Effector CD8-positive, alpha-beta T cell (primary cell): ENCODE data around the gene TRAPPC12.

ENCODE experiments used
- DNase-seq: peaks from one replicate; lab custom pipeline; 2025; lab: John Stamatoyannopoulos, UW

TRAPPC12 gene

GRCh38 chr2:3408781-3409180 lies 29.3 kb downstream of the TRAPPC12 start:
- DNase-seq = no peak

- DNase-seq = no peak
These were observed 30.2 kb downstream of the TRAPPC12 start for GRCh38 chr2:3409627-3410170.

- no peak for DNase-seq
These were observed 31.6 kb downstream of the TRAPPC12 start for GRCh38 chr2:3411103-3411502.

DNA sequence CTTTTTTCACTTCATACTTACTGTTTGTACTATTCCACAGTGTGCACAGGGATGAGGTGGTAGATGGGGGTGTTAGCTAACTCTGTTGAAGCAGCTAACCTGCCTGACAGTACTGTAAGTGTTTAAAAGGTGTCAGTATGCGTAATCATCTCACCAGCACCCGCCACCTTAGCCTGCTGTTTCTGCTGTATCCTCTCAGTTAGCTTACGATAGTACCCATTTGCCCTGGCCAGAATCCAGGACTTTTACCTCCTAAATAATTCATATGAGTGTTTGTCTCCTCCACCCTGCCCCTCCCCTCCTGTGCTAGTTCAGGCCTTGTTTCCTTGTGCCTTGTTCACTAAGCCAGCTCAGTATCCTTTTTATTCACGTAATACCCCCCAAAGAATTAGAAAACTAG lies 34.2 kb downstream of the TRAPPC12 start:
- DNase-seq = no peak

DNA sequence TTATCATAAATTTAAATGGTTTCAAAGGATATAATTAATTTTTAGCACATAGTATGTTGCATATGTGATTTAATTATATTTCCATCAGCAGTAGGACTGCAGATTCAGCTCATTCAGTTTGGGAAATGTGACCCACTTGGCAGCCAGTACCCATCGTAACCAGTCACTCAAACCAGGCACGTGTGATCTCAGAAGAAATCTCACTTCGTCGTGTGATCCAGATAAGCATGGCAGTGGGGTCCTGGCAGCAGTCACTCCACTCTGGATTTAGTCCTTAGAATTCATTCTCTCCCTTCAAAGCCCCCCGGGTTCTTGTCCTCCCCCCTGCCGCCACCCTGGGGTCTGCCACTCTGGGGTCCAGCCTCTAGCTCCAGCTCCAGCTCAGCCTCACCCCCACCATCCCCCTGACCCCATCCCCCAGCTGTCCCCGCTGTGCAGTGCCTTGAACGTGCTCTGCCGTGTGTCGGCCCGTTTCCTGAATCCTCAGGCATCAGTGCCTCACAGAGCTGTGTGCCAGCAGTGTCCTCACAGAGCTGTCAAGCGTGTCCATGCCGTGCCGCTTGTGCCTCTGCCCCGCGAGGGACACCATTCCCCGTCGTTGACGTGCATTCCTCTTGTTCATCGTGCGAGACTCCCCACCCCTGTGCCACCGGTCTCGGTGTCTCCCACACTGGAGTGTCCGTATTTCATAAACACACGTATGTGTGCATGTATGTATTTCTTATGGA lies 34.8 kb downstream of the TRAPPC12 start:
- no peak for DNase-seq

DNA sequence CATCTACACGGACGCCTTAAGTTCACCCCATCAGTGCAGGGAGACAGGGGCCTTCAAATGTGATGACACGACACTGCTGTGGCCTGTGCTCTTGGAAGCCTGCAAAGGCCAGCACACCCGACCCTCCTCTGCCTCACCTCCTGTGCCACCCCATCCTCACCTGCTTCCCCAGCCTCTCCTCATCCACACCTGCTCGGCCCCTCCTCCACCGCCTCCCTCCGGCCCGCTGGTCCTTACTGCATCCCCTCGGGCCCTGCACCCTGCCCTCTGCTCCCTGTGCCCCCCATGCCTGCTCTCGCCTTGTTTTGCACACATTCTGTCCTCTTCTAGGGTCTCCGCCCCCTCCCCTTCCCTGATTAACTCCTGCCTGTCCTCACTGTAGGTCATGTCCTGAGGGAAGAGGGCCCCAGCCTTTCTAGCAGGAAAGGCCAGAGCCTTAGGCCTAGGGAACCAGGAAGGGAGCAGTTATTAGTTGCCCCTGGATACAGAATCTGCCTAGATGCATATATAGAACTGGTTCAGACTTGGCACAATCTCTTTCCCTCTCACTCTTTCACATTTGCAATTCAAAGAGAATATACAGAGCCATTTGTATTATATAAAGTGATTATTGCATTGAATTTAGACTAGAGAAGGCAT lies 39.4 kb downstream of the TRAPPC12 start:
- no peak for DNase-seq

DNA sequence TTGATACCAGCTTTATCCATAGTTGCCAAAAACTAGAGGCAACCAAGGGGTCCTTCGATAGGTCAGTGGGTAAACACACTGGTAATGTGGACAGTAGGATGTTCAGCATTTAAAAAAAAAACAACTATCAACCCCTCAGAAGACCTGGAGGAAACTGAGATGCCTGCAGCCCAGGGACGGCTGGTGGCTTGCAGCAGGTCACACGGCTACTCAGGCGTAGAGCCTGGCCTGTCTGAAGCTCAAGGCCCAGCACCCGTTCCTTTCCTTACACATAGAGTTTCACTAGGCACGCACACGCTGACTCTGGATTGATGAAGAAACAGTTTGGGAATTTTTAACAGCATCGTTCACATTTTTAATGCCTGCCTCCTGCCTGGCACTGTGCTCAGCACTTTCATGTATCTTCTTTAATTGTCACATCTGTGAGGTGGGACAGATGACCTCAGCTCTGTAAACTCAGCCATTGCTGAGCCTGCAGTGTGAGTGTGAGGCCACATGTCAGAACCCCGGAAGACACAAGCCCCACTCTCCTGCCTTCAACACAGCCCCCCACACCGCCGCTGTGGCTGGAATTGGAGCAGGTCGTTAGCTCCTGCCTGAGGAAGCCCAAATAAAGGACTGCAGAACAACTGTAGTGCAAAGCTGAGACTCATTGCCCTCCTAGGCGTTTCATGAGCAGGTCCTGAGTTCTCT lies 40.7 kb downstream of the TRAPPC12 start:
- no peak for DNase-seq

DNA sequence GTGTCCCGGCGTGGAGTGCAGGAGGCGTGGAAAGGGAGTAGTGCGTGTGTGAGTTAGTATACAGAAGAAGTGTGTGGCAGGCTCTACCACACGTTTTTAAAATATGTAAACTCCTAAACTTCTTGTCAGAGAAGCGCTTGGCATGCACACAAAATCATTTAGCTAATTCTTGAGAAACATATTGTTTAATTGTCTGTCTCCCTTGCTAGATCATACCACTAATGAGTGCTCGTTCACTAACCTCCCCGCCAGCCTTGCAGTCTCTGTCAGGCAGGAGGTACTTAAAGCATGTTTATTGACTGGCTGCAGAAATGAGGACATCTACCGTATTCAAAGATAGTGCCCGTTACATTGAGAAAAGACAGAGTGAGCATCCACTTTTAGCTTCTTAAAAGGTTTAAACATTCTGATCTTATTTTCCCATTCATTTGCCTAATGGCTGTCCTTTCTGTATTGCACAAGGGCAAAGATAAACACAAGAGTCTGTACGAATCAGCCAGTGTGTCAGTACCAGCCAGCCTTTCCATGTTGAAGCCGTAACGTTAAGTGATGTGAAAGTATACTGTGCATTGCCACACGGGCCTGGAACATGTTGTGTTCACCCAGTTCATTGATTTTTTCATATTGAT lies 41.4 kb downstream of the TRAPPC12 start:
- DNase-seq = no peak

DNA sequence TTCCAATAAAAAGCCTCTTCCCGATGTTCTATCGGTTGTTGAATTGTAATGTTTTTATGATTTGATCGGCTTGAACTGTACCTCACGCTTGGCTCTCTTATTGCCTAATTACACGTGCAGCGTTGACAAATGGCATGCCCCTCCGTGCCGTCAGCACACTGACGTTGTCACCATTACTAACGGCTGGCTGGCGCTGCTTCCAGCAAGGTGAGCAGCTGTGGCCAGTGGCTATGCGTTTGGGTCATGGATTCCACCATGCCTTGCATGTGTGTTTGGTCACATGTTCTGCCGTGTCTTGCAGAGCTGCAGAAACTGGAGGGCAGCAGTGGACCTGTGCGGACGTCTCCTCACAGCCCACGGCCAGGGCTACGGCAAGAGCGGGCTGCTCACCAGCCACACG lies 42.1 kb downstream of the TRAPPC12 start:
- no peak for DNase-seq

- DNase-seq = no peak
These were observed 42.8 kb downstream of the TRAPPC12 start for GRCh38 chr2:3422161-3422779.

- peak; percentile 65 for DNase-seq
These were observed 44.1 kb downstream of the TRAPPC12 start for GRCh38 chr2:3423492-3424170.

DNA sequence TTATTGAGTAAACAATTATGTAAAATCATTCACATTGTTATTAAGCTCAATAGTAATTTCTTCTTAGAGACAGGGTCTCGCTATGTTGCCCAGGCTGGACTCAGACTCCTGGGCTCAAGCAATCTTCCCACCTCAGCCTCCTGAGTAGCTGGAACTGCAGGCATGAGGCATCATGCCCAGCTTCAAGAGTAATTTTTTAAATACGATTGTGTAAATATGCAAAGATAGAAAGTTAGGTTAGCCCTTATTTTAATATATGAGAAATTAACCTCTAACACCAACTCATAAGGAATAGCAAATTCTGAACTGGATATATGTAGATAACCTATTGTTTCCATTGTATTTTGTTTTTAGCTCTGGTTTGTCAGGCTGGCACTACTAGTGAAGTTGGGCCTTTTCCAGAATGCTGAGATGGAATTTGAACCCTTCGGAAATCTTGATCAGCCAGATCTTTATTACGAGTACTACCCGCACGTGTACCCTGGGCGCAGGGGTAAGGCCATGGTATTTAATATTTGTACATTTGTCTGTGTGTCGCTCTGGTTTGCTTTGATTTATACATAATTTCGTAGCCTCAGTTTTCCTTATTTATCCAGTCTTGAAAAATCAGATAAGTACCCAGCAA lies 44.8 kb downstream of the TRAPPC12 start:
- DNase-seq = no peak

DNA sequence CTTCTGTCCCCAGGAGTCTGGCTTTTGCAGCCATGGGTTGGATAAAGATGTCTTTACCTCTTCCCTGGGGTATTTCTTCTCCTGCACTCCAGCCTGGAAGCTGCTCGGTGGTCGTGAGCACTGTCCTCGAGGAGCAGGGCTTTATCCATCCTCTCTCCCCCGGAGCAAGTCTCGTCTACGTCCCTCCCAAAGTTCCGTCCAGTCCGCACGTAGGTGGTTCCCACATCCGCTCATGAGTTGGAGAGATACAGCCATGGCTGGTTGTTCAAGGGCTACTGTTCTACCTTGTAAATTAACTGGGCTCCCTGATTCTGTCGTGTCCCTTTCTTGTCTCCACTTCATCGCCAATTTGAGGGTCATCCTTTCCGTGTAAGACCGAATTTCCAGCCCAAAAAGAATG lies 47.1 kb downstream of the TRAPPC12 start:
- no peak for DNase-seq

GRCh38 chr2:3427272-3427671 lies 47.8 kb downstream of the TRAPPC12 start:
- DNase-seq = no peak

- no peak for DNase-seq
These were observed 49.1 kb downstream of the TRAPPC12 start for GRCh38 chr2:3428577-3428976.

DNA sequence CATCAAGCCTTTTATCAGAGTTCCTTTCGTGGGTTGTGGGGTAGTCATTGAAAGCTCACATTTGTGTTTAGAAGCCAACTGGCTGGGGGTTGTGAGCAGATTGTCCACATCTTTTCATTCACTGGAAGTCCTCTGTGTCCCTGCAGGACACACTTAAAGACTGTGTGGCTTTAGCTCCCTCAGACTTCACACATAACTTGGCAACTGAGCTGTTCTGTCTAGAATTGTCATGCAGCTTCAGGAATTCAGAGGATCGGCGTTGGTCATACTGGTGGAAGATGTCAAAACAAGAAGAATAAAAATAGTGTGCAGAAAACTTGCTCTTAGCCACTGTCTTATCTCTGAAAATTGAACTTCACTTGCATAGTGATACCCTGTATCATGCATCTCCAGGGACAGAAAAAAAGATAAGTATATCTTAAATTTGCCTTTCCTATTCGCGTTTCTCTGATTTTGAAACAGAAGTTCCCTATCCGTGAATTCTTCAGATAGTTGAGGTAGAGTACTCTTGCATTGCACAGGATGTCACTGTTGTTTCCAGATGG lies 49.6 kb downstream of the TRAPPC12 start:
- no peak for DNase-seq

DNA sequence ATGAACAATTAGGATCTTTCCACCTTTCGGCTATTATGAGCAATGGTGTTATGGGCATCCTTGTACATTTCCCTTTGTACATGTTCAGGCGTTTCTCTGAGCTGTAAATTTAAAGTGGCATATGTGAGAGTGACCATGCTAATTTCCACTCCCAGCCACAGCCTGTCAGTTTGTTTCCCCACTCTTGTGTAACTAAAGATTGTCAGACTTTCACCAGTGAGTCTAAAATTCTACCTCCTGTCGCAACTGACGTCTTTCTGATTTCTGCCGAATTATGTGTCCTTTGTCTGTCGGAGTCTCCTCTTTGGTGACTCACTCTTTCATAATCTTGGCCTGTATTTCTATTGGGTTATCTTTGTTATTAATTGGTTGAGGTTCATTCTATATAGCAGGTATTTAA lies 50.7 kb downstream of the TRAPPC12 start:
- DNase-seq = no peak

DNA sequence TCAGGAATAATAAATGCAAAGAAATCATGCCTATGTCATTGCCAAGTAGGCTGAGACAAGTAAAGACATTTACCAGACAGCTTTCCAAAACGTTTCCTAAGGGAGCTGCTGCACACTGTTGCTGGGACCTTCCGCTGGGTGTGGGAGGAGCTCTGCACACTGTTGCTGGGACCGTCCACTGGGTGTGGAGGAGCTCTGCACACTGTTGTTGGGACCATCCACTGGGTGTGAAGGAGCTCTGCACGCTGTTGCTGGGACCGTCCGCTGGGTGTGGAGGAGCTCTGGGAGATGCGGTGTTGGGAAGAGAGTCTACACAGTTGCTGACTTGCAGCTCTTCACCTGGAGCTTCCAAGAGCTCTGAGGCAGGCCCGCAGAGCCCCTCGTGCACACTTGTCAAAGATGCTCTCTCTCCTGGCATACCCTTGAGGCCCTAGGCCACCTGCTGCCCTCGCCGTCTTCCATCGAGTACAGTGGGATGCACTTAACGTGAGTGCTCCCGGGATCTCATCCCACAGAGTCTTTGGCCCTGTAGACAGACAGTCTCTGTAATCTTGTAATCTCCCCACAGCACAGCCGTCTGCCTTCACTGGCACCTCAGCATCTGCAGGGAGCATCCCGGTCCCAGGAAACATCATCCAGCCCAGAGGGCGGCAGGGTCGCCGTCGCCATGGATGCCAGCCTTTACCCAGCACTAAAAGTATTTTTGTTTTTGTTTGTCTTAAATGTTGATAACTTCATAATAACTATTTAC lies 51.4 kb downstream of the TRAPPC12 start:
- DNase-seq = no peak

DNA sequence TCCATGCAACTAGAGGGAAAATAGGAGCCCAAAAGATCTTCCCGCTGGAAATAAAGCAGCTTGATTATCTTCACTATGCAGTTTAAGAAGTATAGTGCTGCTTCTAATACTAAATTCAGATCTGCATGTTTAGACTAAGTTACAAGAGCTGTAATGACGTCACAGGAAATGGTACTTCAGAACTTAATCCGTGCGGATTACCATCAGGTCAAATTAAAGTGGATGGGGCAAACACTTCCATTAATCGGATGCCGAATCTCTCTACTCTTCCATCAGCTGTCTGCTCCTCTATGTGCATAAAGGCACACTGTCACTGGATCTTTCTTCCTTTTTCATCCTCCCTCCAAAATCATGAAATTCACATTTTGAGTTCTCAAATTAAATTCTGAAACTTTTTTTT lies 52.6 kb downstream of the TRAPPC12 start:
- no peak for DNase-seq
